Measurements from ENCODE around the gene RGS8.

RGS8 gene

GRCh38 chr1:182687361-182687760, 3.0 kb upstream of the RGS8 start:
- no peak for TF ChIP-seq CTCF (IDR thresholded peaks at IDR 0.05; ENCODE audit: unreplicated experiment in 3 of 3)
- H3K27me3 Mint-ChIP-seq (ENCODE audit: low read depth), result peaks cover 15% of the 10 kb centered on the region
- peaks cover 4% of the 10 kb centered on the region for H3K4me1 Mint-ChIP-seq
- H3K27ac Mint-ChIP-seq, result no peak overlapping the region
- H3K4me3 Mint-ChIP-seq, result no peak overlapping the region
- no peaks in the 10 kb centered on the region for H3K36me3 Mint-ChIP-seq (ENCODE audit: low read depth)
- H3K9me3 Mint-ChIP-seq, result peaks cover 9% of the 10 kb centered on the region

- Mint-ChIP-seq H3K27ac (no peak overlapping the region), H3K9me3 (peaks cover 5% of the 10 kb centered on the region), H3K27me3 (ENCODE audit: low read depth) (peaks cover 16% of the 10 kb centered on the region), H3K4me3 (no peak overlapping the region), H3K4me1 (peaks cover 10% of the 10 kb centered on the region), H3K36me3 (ENCODE audit: low read depth) (no peaks in the 10 kb centered on the region)
- no peak for TF ChIP-seq CTCF (IDR thresholded peaks at IDR 0.05; ENCODE audit: unreplicated experiment in 3 of 3)
These were observed 2.1 kb upstream of the RGS8 start for GRCh38 chr1:182686446-182686845.

- Mint-ChIP-seq H3K9me3 (no peaks in the 10 kb centered on the region), H3K4me3 (no peak overlapping the region), H3K36me3 (ENCODE audit: low read depth) (no peaks in the 10 kb centered on the region), H3K4me1 (peaks cover 18% of the 10 kb centered on the region), H3K27me3 (ENCODE audit: low read depth) (peaks cover 19% of the 10 kb centered on the region), H3K27ac (no peak overlapping the region)
- TF ChIP-seq CTCF (IDR thresholded peaks at IDR 0.05; ENCODE audit: unreplicated experiment in 3 of 3), result no peak
These were observed 828 bp upstream of the RGS8 start for GRCh38 chr1:182685215-182685614.

- H3K4me3 Mint-ChIP-seq, result no peak overlapping the region
- H3K36me3 Mint-ChIP-seq (ENCODE audit: low read depth), result no peaks in the 10 kb centered on the region
- peaks cover 23% of the 10 kb centered on the region for H3K27me3 Mint-ChIP-seq (ENCODE audit: low read depth)
- H3K4me1 Mint-ChIP-seq, result peaks cover 30% of the 10 kb centered on the region
- H3K9me3 Mint-ChIP-seq, result no peaks in the 10 kb centered on the region
- no peak overlapping the region for H3K27ac Mint-ChIP-seq
- TF ChIP-seq CTCF (IDR thresholded peaks at IDR 0.05; ENCODE audit: unreplicated experiment in 3 of 3), result no peak
These were observed 1.4 kb downstream of the RGS8 start for GRCh38 chr1:182682898-182683501.

GRCh38 chr1:182682406-182682805, 2.0 kb downstream of the RGS8 start:
- Mint-ChIP-seq H3K27me3 (ENCODE audit: low read depth) (peaks cover 23% of the 10 kb centered on the region), H3K4me3 (no peak overlapping the region), H3K9me3 (no peaks in the 10 kb centered on the region), H3K4me1 (peaks cover 30% of the 10 kb centered on the region), H3K36me3 (ENCODE audit: low read depth) (no peaks in the 10 kb centered on the region), H3K27ac (no peak overlapping the region)
- no peak for TF ChIP-seq CTCF (IDR thresholded peaks at IDR 0.05; ENCODE audit: unreplicated experiment in 3 of 3)

GRCh38 chr1:182681568-182681912, 2.8 kb downstream of the RGS8 start:
- Mint-ChIP-seq H3K27ac (no peak overlapping the region), H3K4me1 (peaks cover 34% of the 10 kb centered on the region), H3K36me3 (ENCODE audit: low read depth) (no peaks in the 10 kb centered on the region), H3K27me3 (ENCODE audit: low read depth) (peaks cover 23% of the 10 kb centered on the region), H3K9me3 (no peaks in the 10 kb centered on the region), H3K4me3 (no peak overlapping the region)
- TF ChIP-seq CTCF (IDR thresholded peaks at IDR 0.05; ENCODE audit: unreplicated experiment in 3 of 3), result no peak
